ENCODE results near the gene DSG2.

DNA sequence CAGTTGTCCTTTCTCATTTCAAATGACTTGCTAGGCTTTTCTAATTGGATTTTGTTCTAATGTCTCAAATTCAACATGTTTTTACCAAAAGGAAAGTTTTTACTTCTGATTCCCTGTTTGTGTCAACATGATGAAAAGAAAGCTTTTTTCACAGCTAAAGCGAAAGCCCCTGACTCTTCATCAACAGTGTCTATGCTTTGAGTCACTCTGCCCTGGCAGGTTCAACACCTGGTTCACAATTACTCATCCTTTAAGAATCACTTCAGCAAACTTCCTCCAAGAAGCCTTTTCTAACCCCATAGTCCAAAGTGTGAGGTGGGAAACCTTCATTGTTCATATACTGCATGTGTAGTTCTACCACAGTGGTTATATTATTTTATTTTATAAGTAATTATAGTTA lies 7.6 kb upstream of the DSG2 start:
- TF ChIP-seq POLR2A (IDR thresholded peaks at IDR 0.05) = no peak
- no peak for TF ChIP-seq CTCF (IDR thresholded peaks at IDR 0.05)
